Measurements from ENCODE around the gene PLOD1. TPM values are rescaled to one million over a fixed set of nuclear protein-coding genes. Genes with fewer than 3 reads are reported as not detected.

PLOD1 gene
- total and polyA plus RNA-seq, 2 donors, result 12.8 to 13.7 TPM

- WGBS, result 93% methylated on average over 8 of the region's 8 CpGs
- H3K27ac ChIP-seq (ENCODE audit: low read depth in 1 of 2, low read length in 1 of 2), result no peak overlapping the region
Observed at GRCh38 chr1:11978301-11978700, 43.8 kb downstream of the PLOD1 start.

GRCh38 chr1:11979028-11979850 is 44.7 kb downstream of the PLOD1 start:
- Histone ChIP-seq H3K9me3 (ENCODE audit: control insufficient read depth in 2 of 2, insufficient read depth in 1 of 2, low read length in 1 of 2) (peaks cover 0 to 1% of the 10 kb centered on the region in 2 donors), H3K36me3 (ENCODE audit: control insufficient read depth in 2 of 2, insufficient read depth in 2 of 2, low read length in 1 of 2) (peaks cover 14 to 19% of the 10 kb centered on the region in 2 donors), H3K27me3 (ENCODE audit: control insufficient read depth in 2 of 2, insufficient read depth in 1 of 2, low read length in 1 of 2) (no peaks in the 10 kb centered on the region), H3K27ac (ENCODE audit: low read depth in 1 of 2, low read length in 1 of 2) (peak overlapping the region in 1 of 2 donors; percentile 25), H3K4me3 (ENCODE audit: low read length in 2 of 2) (peak overlapping the region; percentile 85 to 95), H3K4me1 (ENCODE audit: control insufficient read depth in 2 of 2, insufficient read depth in 2 of 2, low read length in 2 of 2) (peaks cover 6 to 16% of the 10 kb centered on the region in 2 donors)
- no peak for DNase-seq (ENCODE audit: low read depth in 6 of 9, low spot score in 9 of 9)
- 77% methylated on average over 29 of the region's 29 CpGs for WGBS

More at GRCh38 chr1:11978301-11978700, 43.8 kb downstream of the PLOD1 start:
- Histone ChIP-seq H3K9me3 (ENCODE audit: control insufficient read depth in 2 of 2, insufficient read depth in 1 of 2, low read length in 1 of 2) (peaks cover 0 to 1% of the 10 kb centered on the region in 2 donors), H3K4me1 (ENCODE audit: control insufficient read depth in 2 of 2, insufficient read depth in 2 of 2, low read length in 2 of 2) (peaks cover 6 to 16% of the 10 kb centered on the region in 2 donors), H3K4me3 (ENCODE audit: low read length in 2 of 2) (no peak overlapping the region), H3K27me3 (ENCODE audit: control insufficient read depth in 2 of 2, insufficient read depth in 1 of 2, low read length in 1 of 2) (no peaks in the 10 kb centered on the region), H3K36me3 (ENCODE audit: control insufficient read depth in 2 of 2, insufficient read depth in 2 of 2, low read length in 1 of 2) (peaks cover 9 to 11% of the 10 kb centered on the region in 2 donors)
- no peak for DNase-seq (ENCODE audit: low read depth in 6 of 9, low spot score in 9 of 9)

GRCh38 chr1:11979851-11980675 is 45.5 kb downstream of the PLOD1 start, which contains the start of gene MFN2:
Gene MFN2 (plus strand): TSS chr1:11980444. CDS start chr1:11989169, 8,725 bp downstream.
- 2% methylated on average over 74 of the region's 74 CpGs for WGBS
- H3K4me1 ChIP-seq (ENCODE audit: control insufficient read depth in 2 of 2, insufficient read depth in 2 of 2, low read length in 2 of 2), result peaks cover 6 to 16% of the 10 kb centered on the region in 2 donors
- peak; percentile 81 to 96 (median 91) for DNase-seq (ENCODE audit: low read depth in 6 of 9, low spot score in 9 of 9)
- peak within 1 kb of the TSS; percentile 88 to 95 for H3K27ac ChIP-seq (ENCODE audit: low read depth in 1 of 2, low read length in 1 of 2)
- H3K4me3 ChIP-seq (ENCODE audit: low read length in 2 of 2), result peak within 1 kb of the TSS; percentile 85 to 95
- peaks cover 19 to 22% of the 10 kb centered on the region in 2 donors for H3K36me3 ChIP-seq (ENCODE audit: control insufficient read depth in 2 of 2, insufficient read depth in 2 of 2, low read length in 1 of 2)
- peaks cover 0 to 1% of the 10 kb centered on the region in 2 donors for H3K9me3 ChIP-seq (ENCODE audit: control insufficient read depth in 2 of 2, insufficient read depth in 1 of 2, low read length in 1 of 2)
- H3K27me3 ChIP-seq (ENCODE audit: control insufficient read depth in 2 of 2, insufficient read depth in 1 of 2, low read length in 1 of 2), result no peaks in the 10 kb centered on the region

GRCh38 chr1:11980676-11980972 is 46.1 kb downstream of the PLOD1 start:
- H3K4me3 ChIP-seq (ENCODE audit: low read length in 2 of 2), result peak overlapping the region; percentile 85 to 95
- H3K36me3 ChIP-seq (ENCODE audit: control insufficient read depth in 2 of 2, insufficient read depth in 2 of 2, low read length in 1 of 2), result peaks cover 20 to 22% of the 10 kb centered on the region in 2 donors
- peaks cover 6 to 16% of the 10 kb centered on the region in 2 donors for H3K4me1 ChIP-seq (ENCODE audit: control insufficient read depth in 2 of 2, insufficient read depth in 2 of 2, low read length in 2 of 2)
- DNase-seq (ENCODE audit: low read depth in 6 of 9, low spot score in 9 of 9), result no peak
- H3K27ac ChIP-seq (ENCODE audit: low read depth in 1 of 2, low read length in 1 of 2), result peak overlapping the region; percentile 88 to 95
- 1% methylated on average over 12 of the region's 12 CpGs for WGBS
- no peaks in the 10 kb centered on the region for H3K27me3 ChIP-seq (ENCODE audit: control insufficient read depth in 2 of 2, insufficient read depth in 1 of 2, low read length in 1 of 2)
- peaks cover 0 to 1% of the 10 kb centered on the region in 2 donors for H3K9me3 ChIP-seq (ENCODE audit: control insufficient read depth in 2 of 2, insufficient read depth in 1 of 2, low read length in 1 of 2)

- 95% methylated on average over 13 of the region's 13 CpGs for WGBS
- Histone ChIP-seq H3K27me3 (ENCODE audit: control insufficient read depth in 2 of 2, insufficient read depth in 1 of 2, low read length in 1 of 2) (no peaks in the 10 kb centered on the region), H3K4me3 (ENCODE audit: low read length in 2 of 2) (peak overlapping the region in 1 of 2 donors; percentile 85), H3K27ac (ENCODE audit: low read depth in 1 of 2, low read length in 1 of 2) (no peak overlapping the region), H3K4me1 (ENCODE audit: control insufficient read depth in 2 of 2, insufficient read depth in 2 of 2, low read length in 2 of 2) (peaks cover 6 to 16% of the 10 kb centered on the region in 2 donors), H3K9me3 (ENCODE audit: control insufficient read depth in 2 of 2, insufficient read depth in 1 of 2, low read length in 1 of 2) (peaks cover 0 to 1% of the 10 kb centered on the region in 2 donors), H3K36me3 (ENCODE audit: control insufficient read depth in 2 of 2, insufficient read depth in 2 of 2, low read length in 1 of 2) (peaks cover 22 to 27% of the 10 kb centered on the region in 2 donors)
- no peak for DNase-seq (ENCODE audit: low read depth in 6 of 9, low spot score in 9 of 9)
Observed at GRCh38 chr1:11981378-11982009, 47.0 kb downstream of the PLOD1 start.

- Histone ChIP-seq H3K27ac (ENCODE audit: low read depth in 1 of 2, low read length in 1 of 2) (no peak overlapping the region), H3K4me3 (ENCODE audit: low read length in 2 of 2) (no peak overlapping the region), H3K27me3 (ENCODE audit: control insufficient read depth in 2 of 2, insufficient read depth in 1 of 2, low read length in 1 of 2) (no peaks in the 10 kb centered on the region), H3K9me3 (ENCODE audit: control insufficient read depth in 2 of 2, insufficient read depth in 1 of 2, low read length in 1 of 2) (peaks cover 0 to 1% of the 10 kb centered on the region in 2 donors), H3K4me1 (ENCODE audit: control insufficient read depth in 2 of 2, insufficient read depth in 2 of 2, low read length in 2 of 2) (peaks cover 6 to 16% of the 10 kb centered on the region in 2 donors), H3K36me3 (ENCODE audit: control insufficient read depth in 2 of 2, insufficient read depth in 2 of 2, low read length in 1 of 2) (peaks cover 22 to 27% of the 10 kb centered on the region in 2 donors)
- no peak for DNase-seq (ENCODE audit: low read depth in 6 of 9, low spot score in 9 of 9)
- WGBS, result 97% methylated on average over 3 of the region's 3 CpGs
Observed at GRCh38 chr1:11982010-11982392, 47.5 kb downstream of the PLOD1 start.

- no peak for DNase-seq (ENCODE audit: low read depth in 6 of 9, low spot score in 9 of 9)
- 97% methylated on average over 5 of the region's 5 CpGs for WGBS
- peaks cover 6 to 16% of the 10 kb centered on the region in 2 donors for H3K4me1 ChIP-seq (ENCODE audit: control insufficient read depth in 2 of 2, insufficient read depth in 2 of 2, low read length in 2 of 2)
- H3K27me3 ChIP-seq (ENCODE audit: control insufficient read depth in 2 of 2, insufficient read depth in 1 of 2, low read length in 1 of 2), result no peaks in the 10 kb centered on the region
- H3K9me3 ChIP-seq (ENCODE audit: control insufficient read depth in 2 of 2, insufficient read depth in 1 of 2, low read length in 1 of 2), result peaks cover 0 to 1% of the 10 kb centered on the region in 2 donors
- peaks cover 23 to 31% of the 10 kb centered on the region in 2 donors for H3K36me3 ChIP-seq (ENCODE audit: control insufficient read depth in 2 of 2, insufficient read depth in 2 of 2, low read length in 1 of 2)
- H3K4me3 ChIP-seq (ENCODE audit: low read length in 2 of 2), result no peak overlapping the region
- H3K27ac ChIP-seq (ENCODE audit: low read depth in 1 of 2, low read length in 1 of 2), result no peak overlapping the region
Observed at GRCh38 chr1:11984121-11984520, 49.6 kb downstream of the PLOD1 start.

- H3K4me1 ChIP-seq (ENCODE audit: control insufficient read depth in 2 of 2, insufficient read depth in 2 of 2, low read length in 2 of 2), result peaks cover 6 to 12% of the 10 kb centered on the region in 2 donors
- H3K9me3 ChIP-seq (ENCODE audit: control insufficient read depth in 2 of 2, insufficient read depth in 1 of 2, low read length in 1 of 2), result peaks cover 0 to 1% of the 10 kb centered on the region in 2 donors
- H3K27me3 ChIP-seq (ENCODE audit: control insufficient read depth in 2 of 2, insufficient read depth in 1 of 2, low read length in 1 of 2), result no peaks in the 10 kb centered on the region
- peaks cover 26 to 35% of the 10 kb centered on the region in 2 donors for H3K36me3 ChIP-seq (ENCODE audit: control insufficient read depth in 2 of 2, insufficient read depth in 2 of 2, low read length in 1 of 2)
- 98% methylated on average over 6 of the region's 6 CpGs for WGBS
- no peak overlapping the region for H3K27ac ChIP-seq (ENCODE audit: low read depth in 1 of 2, low read length in 1 of 2)
- H3K4me3 ChIP-seq (ENCODE audit: low read length in 2 of 2), result no peak overlapping the region
- no peak for DNase-seq (ENCODE audit: low read depth in 6 of 9, low spot score in 9 of 9)
Observed at GRCh38 chr1:11984576-11984975, 50.1 kb downstream of the PLOD1 start.
